Uterus (tissue), 4 donors: ENCODE data around the gene PHF2. TPM values are rescaled to one million over a fixed set of nuclear protein-coding genes. Genes with fewer than 3 reads are reported as not detected.

ENCODE experiments used
- DNase-seq, 2 donors: peaks; one replicate each; pipeline ENCODE4 v3.0.0-alpha.2; 2019 to 2020
- H3K27ac ChIP-seq, 2 donors: fragments of 200-600 bp; sonication (generic); 1 replicate in 1 of 2; 2 replicates in 1 of 2; pipeline ENCODE4 v1.5.1; 2016 to 2018
- H3K27me3 ChIP-seq, 2 donors: fragments of 200-600 bp; sonication (generic); one replicate each; pipeline ENCODE4 v1.5.1; 2018 to 2019; ENCODE audit warnings: control low read depth in 1 of 2
- H3K36me3 ChIP-seq, 2 donors: fragments of 200-600 bp; sonication (generic); one replicate each; pipeline ENCODE4 v1.5.1; 2019; ENCODE audit warnings: control low read depth in 1 of 2
- H3K4me1 ChIP-seq, 2 donors: fragments of 200-600 bp; sonication (generic); one replicate each; pipeline ENCODE4 v1.5.1; 2018 to 2019; ENCODE audit warnings: control low read depth in 1 of 2
- H3K4me3 ChIP-seq, 2 donors: fragments of 200-600 bp; sonication (generic); 1 replicate in 1 of 2; 2 replicates in 1 of 2; pipeline ENCODE4 v1.5.1; 2018 to 2019; ENCODE audit warnings: mild to moderate bottlenecking in 1 of 2
- H3K9me3 ChIP-seq, 2 donors: fragments of 200-600 bp; sonication (generic); one replicate each; pipeline ENCODE4 v1.5.1; 2019; ENCODE audit warnings: control low read depth in 1 of 2
- CTCF ChIP-seq, 4 experiments: fragments of 200-600 bp in 2 of 4; fragments of 450-650 bp in 2 of 4; sonication (generic) in 2 of 4; IDR thresholded peaks; one replicate each; pipeline ENCODE4 v1.5.1; 2016 to 2019; ENCODE audit warnings: antibody characterized with exemption in 4 of 4, mild to moderate bottlenecking in 2 of 4, moderate library complexity in 1 of 4
- POLR2A ChIP-seq, 2 donors: fragments of 450-650 bp; IDR thresholded peaks; one replicate each; pipeline ENCODE4 v1.6.1; 2016; ENCODE audit warnings: antibody characterized with exemption in 2 of 2, mild to moderate bottlenecking in 1 of 2, moderate library complexity in 1 of 2
- intact Hi-C: fragments of 100-400 bp; cut with DNase I; formaldehyde crosslinking; loops from one replicate; pipeline ENCODE4 v1.15.1; 2023; ENCODE audit warnings: low total_unique reads
- total RNA-seq, 4 donors: library from RNA; depleted of rRNA in 3 of 4; stranded (reverse); fragments of >200 nt in 3 of 4; gene quantifications; one replicate each; pipeline versions ENCODE4 v1.1.0 to v1.2.4, GENCODE V29; 2014 to 2023
- donor health status: DM: yes; HTN: yes; CAD: no.

PHF2 gene
- total RNA-seq, 4 donors from 2014 or later: 7.7 to 54.5 (median 25.0) TPM

- intact Hi-C loops: no loop called here
- TF ChIP-seq CTCF (IDR thresholded peaks at IDR 0.05) (no peak), POLR2A (IDR thresholded peaks at IDR 0.05) (no peak)
- no peak for DNase-seq
- Histone ChIP-seq H3K36me3 (no peaks in the 10 kb centered on the region), H3K27me3 (no peaks in the 10 kb centered on the region), H3K4me3 (no peak overlapping the region), H3K4me1 (no peaks in the 10 kb centered on the region), H3K9me3 (no peaks in the 10 kb centered on the region), H3K27ac (no peak overlapping the region)
Measured at GRCh38 chr9:93572636-93573515, 3.5 kb upstream of the PHF2 start.

- Histone ChIP-seq H3K27ac (no peak overlapping the region), H3K4me1 (no peaks in the 10 kb centered on the region), H3K27me3 (no peaks in the 10 kb centered on the region), H3K4me3 (no peak overlapping the region), H3K36me3 (no peaks in the 10 kb centered on the region), H3K9me3 (no peaks in the 10 kb centered on the region)
- TF ChIP-seq CTCF (IDR thresholded peaks at IDR 0.05): no peak
- TF ChIP-seq POLR2A (IDR thresholded peaks at IDR 0.05): no peak
- no peak for DNase-seq
- intact Hi-C loops: no loop called here
Measured at GRCh38 chr9:93573516-93573828, 2.9 kb upstream of the PHF2 start.

DNA sequence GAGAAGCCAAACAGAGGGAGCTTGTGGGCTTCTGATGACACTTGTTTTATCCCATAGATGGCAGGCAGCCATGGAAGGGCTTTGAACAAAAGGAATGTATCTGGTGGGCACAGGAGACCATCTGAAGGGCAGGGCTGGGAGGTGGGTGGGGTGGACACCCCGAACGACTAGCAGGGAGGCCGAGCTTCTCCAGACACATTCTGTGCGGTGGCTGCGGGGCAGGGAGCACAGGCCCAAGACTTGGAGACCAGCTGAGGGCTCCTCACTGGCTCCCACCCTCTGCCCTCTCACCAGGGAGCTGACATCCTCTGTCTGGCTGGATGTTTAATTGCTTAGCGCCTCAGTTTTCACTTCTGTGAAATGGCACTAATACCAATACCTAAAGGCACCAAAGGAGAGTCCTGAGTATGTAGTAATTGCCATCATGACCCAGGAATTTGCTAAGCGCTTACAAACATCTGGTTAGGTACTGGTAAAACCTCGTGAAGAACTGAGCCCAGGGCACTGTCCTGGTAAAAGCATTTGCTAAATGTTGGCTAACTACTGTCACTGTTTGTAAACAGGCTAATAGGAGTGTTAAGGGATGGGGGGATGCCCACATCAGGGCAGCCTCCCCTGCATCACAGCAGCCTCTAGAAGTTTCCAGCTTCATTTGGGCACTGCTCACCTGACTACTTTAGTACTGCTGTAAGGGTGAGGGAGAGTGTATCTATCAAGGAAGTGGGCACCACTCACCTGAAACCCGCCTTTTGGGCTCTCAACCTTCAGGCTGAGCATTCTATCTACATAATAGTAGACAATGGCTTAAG is 2.1 kb upstream of the PHF2 start:
- TF ChIP-seq CTCF (IDR thresholded peaks at IDR 0.05) (no peak), POLR2A (IDR thresholded peaks at IDR 0.05) (no peak)
- no peak for DNase-seq
- no peak overlapping the region for H3K4me3 ChIP-seq
- H3K9me3 ChIP-seq: no peaks in the 10 kb centered on the region
- H3K27me3 ChIP-seq: no peaks in the 10 kb centered on the region
- H3K36me3 ChIP-seq: no peaks in the 10 kb centered on the region
- H3K4me1 ChIP-seq: no peaks in the 10 kb centered on the region
- intact Hi-C loops: no loop called here
- H3K27ac ChIP-seq: peak overlapping the region; percentile 94 to 96

- intact Hi-C loops: no loop called here
- no peaks in the 10 kb centered on the region for H3K36me3 ChIP-seq
- TF ChIP-seq CTCF (IDR thresholded peaks at IDR 0.05): no peak
- TF ChIP-seq POLR2A (IDR thresholded peaks at IDR 0.05): no peak
- H3K4me3 ChIP-seq: peak overlapping the region; percentile 78 to 87
- H3K27ac ChIP-seq: peak overlapping the region; percentile 94 to 96
- no peak for DNase-seq
- peaks cover 0 to 3% of the 10 kb centered on the region in 2 donors for H3K4me1 ChIP-seq
- no peaks in the 10 kb centered on the region for H3K27me3 ChIP-seq
- H3K9me3 ChIP-seq: no peaks in the 10 kb centered on the region
Measured at GRCh38 chr9:93574900-93575795, 1.2 kb upstream of the PHF2 start.
